ENCODE data around the gene ZNF592. TPM values are rescaled to one million over a fixed set of nuclear protein-coding genes. Genes with fewer than 3 reads are reported as not detected.

Gene ZNF592
- total and polyA plus RNA-seq, 2 of the 13 experiments (the other 11 are each of a cell fraction or from before 2014, with no cell fraction given) = 8.2 to 9.8 TPM

DNA sequence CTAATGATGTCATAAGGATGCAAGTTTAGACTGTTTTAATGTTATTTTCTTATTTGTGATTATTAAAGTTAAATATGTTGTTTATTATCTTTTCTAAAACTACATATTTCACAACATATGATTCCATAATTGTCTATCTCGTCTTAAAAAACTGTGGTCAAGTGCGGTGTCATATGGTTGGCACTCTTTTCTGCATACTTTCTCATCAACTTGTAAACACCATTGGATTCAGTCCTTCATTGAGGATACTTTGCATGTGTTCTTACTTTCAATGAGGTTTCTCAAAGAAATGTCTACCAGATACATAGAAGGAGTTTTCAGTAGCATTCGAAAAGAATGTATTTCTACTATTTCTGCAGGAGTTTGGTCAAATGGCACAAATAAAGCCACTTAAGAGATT lies 46.8 kb downstream of the ZNF592 start:
- ATAC-seq = no peak
- in situ Hi-C loops (cut with HindIII; ENCODE audit: extremely low pct_ligation_motif_present, low pct_unique_long_range_greater_than_20kb) = no loop called here
- no peak for FAIRE-seq
- BruUV-seq (replicated peaks) = no TSS peak
- H3K27me3 ChIP-seq (ENCODE audit: control insufficient read depth in 1 of 2, insufficient read depth in 2 of 2, low read length in 2 of 2) = no peaks in the 10 kb centered on the region; a peak in 1 of 5 replicates
- no peak overlapping the region for H3K27ac ChIP-seq (ENCODE audit: extremely low read length, insufficient read depth, low read length)
- ChIA-PET POLR2A (no interaction called here), CTCF (ENCODE audit: low intra/inter-chr PET ratio, low total read pairs) (no interaction called here)
- peaks cover 2% of the 10 kb centered on the region for H3K79me2 ChIP-seq (ENCODE audit: insufficient read depth, low read length)
- WGBS (ENCODE audit: low lambda C conversion rate) = 97% methylated on average over 3 of the region's 3 CpGs
- no peak overlapping the region for H3K4me3 ChIP-seq (replicated peaks in 1 of 3; ENCODE audit: insufficient read depth in 1 of 3, low read depth in 2 of 3, low read length in 3 of 3)
- intact Hi-C loops (cut with micrococcal nuclease; ENCODE audit: unreplicated experiment) = no loop called here
- H3K4me1 ChIP-seq (ENCODE audit: insufficient read depth, low read length) = no peaks in the 10 kb centered on the region
- no peak overlapping the region for H3K4me2 ChIP-seq (ENCODE audit: low read depth, low read length)
- H3K36me3 ChIP-seq (replicated peaks in 1 of 2; ENCODE audit: control insufficient read depth in 1 of 2, insufficient read depth in 2 of 2, low read length in 2 of 2) = peaks cover 28 to 74% of the 10 kb centered on the region in 2 experiments
- H2AFZ ChIP-seq (ENCODE audit: low read length) = no peak overlapping the region
- H3K9ac ChIP-seq (ENCODE audit: insufficient read depth, low read depth, low read length) = no peak overlapping the region
- no peaks in the 10 kb centered on the region for H3K9me3 ChIP-seq (ENCODE audit: low read length)
- H4K20me1 ChIP-seq (ENCODE audit: insufficient read depth, low read length) = no peaks in the 10 kb centered on the region; the same call in 1 of the 2 replicates
- DNase-seq (ENCODE audit: low spot score) = no peak
- no peak for TF ChIP-seq TGIF2 (CRISPR knock-in tag; IDR thresholded peaks at IDR 0.05)
- TF ChIP-seq POLR2A (IDR thresholded peaks at IDR 0.05; ENCODE audit: insufficient read depth in 1 of 2, low read depth in 2 of 2, low read length in 2 of 2) = no peak
- TF ChIP-seq RFX5 (IDR thresholded peaks at IDR 0.05; ENCODE audit: low read depth, low read length) = no peak
- TF ChIP-seq, protein P1, sequence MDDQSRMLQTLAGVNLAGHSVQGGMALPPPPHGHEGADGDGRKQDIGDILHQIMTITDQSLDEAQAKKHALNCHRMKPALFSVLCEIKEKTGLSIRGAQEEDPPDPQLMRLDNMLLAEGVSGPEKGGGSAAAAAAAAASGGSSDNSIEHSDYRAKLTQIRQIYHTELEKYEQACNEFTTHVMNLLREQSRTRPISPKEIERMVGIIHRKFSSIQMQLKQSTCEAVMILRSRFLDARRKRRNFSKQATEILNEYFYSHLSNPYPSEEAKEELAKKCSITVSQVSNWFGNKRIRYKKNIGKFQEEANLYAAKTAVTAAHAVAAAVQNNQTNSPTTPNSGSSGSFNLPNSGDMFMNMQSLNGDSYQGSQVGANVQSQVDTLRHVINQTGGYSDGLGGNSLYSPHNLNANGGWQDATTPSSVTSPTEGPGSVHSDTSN (CRISPR knock-in tag; IDR thresholded peaks at IDR 0.05; ENCODE audit: borderline replicate concordance) = no peak
- no peak for TF ChIP-seq THYN1 (CRISPR knock-in tag; IDR thresholded peaks at IDR 0.05; ENCODE audit: borderline replicate concordance, low read depth)
- TF ChIP-seq HOXA5 (CRISPR knock-in tag; IDR thresholded peaks at IDR 0.05) = no peak
- no peak for TF ChIP-seq SRSF4 (IDR thresholded peaks at IDR 0.05; ENCODE audit: low read depth, low read length, poor library complexity, severe bottlenecking)
- TF ChIP-seq TOPORS (CRISPR knock-in tag; IDR thresholded peaks at IDR 0.05) = no peak
- no peak for TF ChIP-seq ZNF468 (CRISPR knock-in tag; IDR thresholded peaks at IDR 0.05)
- TF ChIP-seq NFIB (CRISPR knock-in tag; IDR thresholded peaks at IDR 0.05; ENCODE audit: borderline replicate concordance) = no peak
- TF ChIP-seq, protein P2, sequence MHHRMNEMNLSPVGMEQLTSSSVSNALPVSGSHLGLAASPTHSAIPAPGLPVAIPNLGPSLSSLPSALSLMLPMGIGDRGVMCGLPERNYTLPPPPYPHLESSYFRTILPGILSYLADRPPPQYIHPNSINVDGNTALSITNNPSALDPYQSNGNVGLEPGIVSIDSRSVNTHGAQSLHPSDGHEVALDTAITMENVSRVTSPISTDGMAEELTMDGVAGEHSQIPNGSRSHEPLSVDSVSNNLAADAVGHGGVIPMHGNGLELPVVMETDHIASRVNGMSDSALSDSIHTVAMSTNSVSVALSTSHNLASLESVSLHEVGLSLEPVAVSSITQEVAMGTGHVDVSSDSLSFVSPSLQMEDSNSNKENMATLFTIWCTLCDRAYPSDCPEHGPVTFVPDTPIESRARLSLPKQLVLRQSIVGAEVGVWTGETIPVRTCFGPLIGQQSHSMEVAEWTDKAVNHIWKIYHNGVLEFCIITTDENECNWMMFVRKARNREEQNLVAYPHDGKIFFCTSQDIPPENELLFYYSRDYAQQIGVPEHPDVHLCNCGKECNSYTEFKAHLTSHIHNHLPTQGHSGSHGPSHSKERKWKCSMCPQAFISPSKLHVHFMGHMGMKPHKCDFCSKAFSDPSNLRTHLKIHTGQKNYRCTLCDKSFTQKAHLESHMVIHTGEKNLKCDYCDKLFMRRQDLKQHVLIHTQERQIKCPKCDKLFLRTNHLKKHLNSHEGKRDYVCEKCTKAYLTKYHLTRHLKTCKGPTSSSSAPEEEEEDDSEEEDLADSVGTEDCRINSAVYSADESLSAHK (CRISPR knock-in tag; IDR thresholded peaks at IDR 0.05; ENCODE audit: borderline replicate concordance) = no peak
- TF ChIP-seq ZNF234 (CRISPR knock-in tag; conservative IDR thresholded peaks at IDR 0.05) = no peak
- no peak for TF ChIP-seq POGK (CRISPR knock-in tag; conservative IDR thresholded peaks at IDR 0.05)
- TF ChIP-seq ZBTB21 (CRISPR knock-in tag; IDR thresholded peaks at IDR 0.05) = no peak
- no peak for TF ChIP-seq KDM6A (CRISPR knock-in tag; IDR thresholded peaks at IDR 0.05; ENCODE audit: low read depth)
- no peak for TF ChIP-seq GFI1 (CRISPR knock-in tag; IDR thresholded peaks at IDR 0.05; ENCODE audit: borderline replicate concordance)
- no peak for TF ChIP-seq KMT2B (CRISPR knock-in tag; IDR thresholded peaks at IDR 0.05)
- no peak for TF ChIP-seq ZNF121 (CRISPR knock-in tag; IDR thresholded peaks at IDR 0.05)
- TF ChIP-seq ZNF670 (CRISPR knock-in tag; IDR thresholded peaks at IDR 0.05; ENCODE audit: borderline replicate concordance) = no peak
